HG03135 (cell line): ENCODE measurements around the gene EEA1.

ENCODE experiments used
- ATAC-seq: cut with Tn5 transposase; IDR thresholded peaks from one replicate; pipeline ENCODE4 v1.9.1; 2021; ENCODE audit warnings: mild to moderate bottlenecking, moderate library complexity; ENCODE audit not compliant: unreplicated experiment

The EEA1 gene

GRCh38 chr12:92890601-92891106 is 38.4 kb downstream of the EEA1 start:
- ATAC-seq, result no peak

GRCh38 chr12:92886131-92886530 is 43.0 kb downstream of the EEA1 start:
- no peak for ATAC-seq

DNA sequence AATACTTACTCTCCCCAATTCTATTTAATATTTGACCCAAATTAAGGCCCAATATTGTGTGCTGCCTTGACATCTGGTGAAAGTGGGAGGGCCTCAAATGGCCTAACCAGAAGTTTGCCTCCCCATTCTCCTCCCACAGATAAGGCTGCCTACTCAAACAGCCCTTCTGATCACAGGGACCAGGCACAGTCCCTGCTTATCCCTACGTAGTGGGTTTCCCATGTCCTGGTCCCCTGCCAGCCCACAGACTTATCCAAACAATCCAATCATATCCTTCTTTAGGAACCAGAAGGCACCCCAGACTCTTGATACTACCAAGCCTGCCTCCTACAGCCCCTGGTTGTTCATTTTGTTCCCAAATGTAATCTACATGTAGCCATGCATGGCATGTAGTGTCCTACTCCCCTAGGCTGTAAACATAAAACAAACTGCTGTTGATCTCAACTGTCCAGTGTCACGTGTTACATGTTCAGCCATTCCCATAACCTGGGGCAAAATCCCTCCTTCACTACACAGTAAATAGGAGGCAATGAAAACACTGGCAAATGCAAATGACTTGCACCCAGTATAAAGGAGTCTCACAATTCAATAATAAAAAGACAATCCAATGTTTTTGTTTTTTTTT is 49.3 kb downstream of the EEA1 start:
- ATAC-seq, result no peak

DNA sequence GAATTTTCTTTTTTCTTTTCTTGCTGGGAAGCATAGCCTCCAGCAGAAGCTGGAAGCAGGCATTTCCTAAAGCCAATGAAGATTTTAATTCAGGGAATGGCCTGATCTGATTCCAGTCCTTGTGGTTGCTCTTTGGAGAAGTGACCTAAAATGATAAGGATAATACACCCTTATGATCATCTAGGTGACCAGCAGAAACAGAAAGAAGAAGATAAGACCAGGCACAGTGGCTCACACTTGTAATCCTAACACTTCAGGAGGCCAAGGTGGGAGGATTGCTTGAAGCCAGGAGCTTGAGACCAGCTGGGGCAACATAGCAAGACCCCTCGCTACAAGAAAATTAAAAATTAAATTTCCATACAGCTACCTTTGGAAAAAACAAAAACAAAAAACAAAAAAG is 51.2 kb downstream of the EEA1 start:
- ATAC-seq, result no peak

DNA sequence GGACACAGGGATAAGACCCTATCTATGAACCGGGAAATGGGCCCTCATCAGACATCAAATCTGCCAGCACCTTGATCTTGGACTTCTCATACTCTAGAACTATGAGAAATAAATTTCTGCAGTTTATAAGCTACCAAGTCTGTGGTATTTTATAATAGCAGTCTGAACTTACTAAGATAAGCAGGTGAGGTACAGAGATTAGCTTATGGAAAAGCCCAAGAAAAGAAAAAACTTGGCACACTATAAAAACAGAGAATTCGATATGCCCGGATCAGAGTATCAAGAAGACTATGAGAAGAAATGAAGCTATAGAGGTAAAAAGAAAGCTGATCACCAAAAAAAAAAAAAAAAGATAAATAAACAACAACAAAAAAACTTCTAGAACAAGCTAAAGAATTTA is 52.6 kb downstream of the EEA1 start:
- ATAC-seq, result no peak

DNA sequence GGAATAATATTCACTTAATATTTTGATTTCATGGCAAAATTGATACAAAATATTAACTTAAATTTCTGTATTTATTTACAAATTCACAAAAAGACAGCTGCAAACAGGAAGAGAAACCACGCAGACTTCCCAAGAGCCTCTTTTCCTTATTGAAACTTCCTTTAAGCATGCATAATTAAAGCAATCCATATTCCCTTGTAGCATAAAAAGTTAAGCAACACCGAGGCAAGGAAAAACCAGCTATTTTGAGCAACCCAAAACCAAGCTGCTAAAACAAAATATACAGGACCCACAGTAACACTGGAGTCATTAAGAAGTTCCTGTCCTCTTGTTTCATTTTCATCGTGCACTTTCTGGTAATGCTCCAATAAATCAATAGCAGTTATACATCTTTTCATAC is 58.0 kb downstream of the EEA1 start:
- no peak for ATAC-seq

- ATAC-seq, result no peak
Observed at GRCh38 chr12:92866418-92866817, 62.7 kb downstream of the EEA1 start.

- no peak for ATAC-seq
Observed at GRCh38 chr12:92863251-92863650, 65.8 kb downstream of the EEA1 start.

DNA sequence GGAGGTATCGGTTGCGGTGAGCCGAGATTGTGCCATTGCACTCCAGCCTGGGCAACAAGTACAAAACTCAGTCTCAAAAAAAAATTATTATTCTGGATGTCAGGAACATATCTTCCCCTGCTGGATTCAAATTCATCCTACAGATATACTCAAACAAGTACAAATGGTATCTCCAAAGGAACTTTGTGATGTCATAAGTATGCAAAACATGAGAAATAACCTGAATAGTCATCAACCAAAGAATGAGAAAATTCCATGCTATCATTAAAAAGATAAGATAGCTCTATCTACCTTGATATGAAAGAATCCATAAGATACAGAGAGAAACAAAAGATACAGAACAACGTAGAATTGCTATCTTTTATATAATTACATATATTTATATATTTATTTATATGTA is 67.7 kb downstream of the EEA1 start:
- ATAC-seq, result no peak

GRCh38 chr12:92860521-92860920 is 68.6 kb downstream of the EEA1 start:
- ATAC-seq, result no peak

- ATAC-seq, result no peak
Observed at GRCh38 chr12:92859650-92860386, 69.3 kb downstream of the EEA1 start.

DNA sequence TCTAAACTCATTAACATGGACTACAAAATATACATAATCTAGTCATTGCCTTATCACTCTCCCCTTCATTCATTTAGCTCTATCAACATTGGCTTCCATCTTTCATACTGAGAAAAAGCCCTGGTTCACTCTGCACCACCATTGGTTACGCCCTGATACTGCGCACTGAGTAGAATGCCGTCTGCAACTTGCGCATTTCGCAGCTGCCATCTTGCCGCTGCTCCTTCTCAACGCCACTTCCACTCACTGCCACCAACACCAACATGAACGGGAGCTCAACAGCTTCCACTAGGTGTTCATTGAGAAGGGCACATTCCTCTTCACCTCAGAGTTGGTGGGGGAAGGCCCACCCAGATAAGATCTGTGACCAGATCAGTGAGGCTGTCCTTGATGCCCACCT is 71.3 kb downstream of the EEA1 start:
- ATAC-seq, result no peak

DNA sequence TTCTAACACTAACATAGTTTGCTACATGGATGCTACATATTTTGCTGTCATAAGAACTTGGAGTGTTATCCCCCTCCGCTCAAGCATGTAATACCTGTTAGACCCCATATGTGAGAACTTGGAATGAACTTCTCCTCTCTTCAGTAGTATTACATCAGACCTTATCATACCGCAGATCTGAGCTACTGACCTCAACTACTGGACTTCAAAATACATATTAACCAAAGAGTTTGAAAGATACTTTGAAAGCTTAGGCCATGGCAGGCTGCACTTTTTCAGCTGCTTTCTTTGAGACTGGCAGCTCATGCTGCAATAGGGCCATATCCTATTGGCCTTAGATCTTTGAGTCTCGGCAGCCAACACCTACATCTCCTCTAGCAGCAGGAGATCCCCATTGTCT is 74.8 kb downstream of the EEA1 start:
- no peak for ATAC-seq

- no peak for ATAC-seq
Observed at GRCh38 chr12:92848740-92849139, 80.4 kb downstream of the EEA1 start.

DNA sequence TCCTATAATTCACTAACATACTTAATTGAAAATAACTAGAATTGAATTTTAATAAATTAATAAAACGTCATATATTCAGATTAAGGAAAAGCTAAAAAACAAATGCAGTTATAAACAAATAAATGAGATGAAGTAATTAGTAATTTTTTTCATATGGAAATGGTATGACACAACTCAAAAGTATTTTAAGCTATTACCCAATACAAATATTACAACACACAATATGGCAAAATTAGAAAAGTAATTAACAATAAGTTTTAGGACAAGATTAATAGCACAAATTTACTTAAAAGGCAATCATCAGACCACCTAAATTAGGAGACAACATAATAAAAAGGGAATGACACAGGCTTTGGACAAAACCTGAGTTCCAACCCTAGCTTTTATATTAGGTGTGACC is 81.7 kb downstream of the EEA1 start:
- ATAC-seq, result no peak

DNA sequence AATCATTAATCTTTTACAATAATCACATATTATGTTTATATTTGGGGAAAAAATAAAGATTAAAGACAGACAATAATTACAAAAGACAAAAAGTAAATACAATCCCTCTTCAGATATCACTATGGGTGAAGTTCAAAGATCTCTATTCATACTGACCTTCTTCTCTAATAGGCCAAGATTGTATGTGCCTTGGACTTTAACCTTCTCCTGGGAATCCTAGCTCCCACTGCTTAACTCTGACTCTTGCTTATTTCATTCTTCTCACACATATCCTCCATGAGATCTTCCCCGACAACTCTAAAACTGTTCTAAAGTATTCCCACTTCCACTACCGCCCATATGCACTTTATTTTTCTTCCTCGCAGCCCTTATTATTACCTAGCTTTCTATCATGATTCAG is 83.8 kb downstream of the EEA1 start:
- no peak for ATAC-seq

DNA sequence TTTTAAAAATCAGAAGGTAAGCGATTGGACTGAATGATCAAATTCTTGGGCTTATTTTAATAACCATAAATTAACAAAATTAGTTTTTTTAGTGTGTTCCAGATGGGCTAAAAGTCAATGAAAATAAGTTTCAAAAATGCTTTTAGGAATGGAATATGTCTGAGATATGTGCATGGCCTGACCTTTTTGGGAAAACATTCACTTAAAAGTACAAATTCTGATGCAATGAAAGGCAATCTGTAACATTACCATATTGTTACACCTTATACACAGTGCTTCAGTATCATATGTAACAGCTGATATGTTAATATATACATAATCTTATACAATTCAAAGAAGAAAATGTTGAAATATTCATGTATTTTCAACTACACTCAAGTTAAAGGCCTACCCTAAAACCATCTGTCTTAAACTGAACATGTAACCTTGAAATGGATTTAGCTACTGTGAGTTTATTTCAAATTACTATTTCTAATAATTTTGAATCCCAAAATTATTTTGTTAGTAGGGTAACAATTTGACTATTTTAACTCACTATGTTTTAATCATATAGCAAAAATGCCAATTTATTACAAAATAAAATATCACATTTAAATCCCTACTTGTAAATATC is 84.8 kb downstream of the EEA1 start:
- no peak for ATAC-seq

DNA sequence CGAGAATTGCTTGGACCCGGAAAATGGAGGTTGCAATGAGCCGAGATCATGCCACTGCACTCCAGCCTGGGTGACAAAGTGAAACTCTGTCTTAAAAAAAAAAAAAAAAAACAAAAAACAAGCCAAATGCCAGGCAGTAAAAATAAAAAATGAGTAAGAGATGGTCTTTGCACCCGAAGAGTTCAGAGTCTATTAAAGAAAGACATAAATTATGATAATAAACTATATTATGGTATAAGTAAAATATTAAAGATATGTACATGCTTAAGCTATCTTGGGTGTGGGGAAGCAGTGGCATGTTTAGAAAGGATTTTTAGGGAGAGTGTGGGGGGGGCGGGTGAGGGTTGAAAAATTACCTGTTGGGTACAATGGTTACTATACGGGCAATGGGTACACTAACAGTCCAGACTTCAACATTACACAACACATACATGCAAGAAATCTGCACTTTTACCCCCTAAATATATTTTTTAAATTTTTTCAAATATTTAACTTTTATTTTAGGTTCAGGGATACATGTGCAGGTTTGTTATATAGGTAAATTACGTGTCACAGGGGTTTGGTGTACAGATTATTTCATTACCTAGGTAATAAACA is 99.3 kb downstream of the EEA1 start:
- no peak for ATAC-seq

DNA sequence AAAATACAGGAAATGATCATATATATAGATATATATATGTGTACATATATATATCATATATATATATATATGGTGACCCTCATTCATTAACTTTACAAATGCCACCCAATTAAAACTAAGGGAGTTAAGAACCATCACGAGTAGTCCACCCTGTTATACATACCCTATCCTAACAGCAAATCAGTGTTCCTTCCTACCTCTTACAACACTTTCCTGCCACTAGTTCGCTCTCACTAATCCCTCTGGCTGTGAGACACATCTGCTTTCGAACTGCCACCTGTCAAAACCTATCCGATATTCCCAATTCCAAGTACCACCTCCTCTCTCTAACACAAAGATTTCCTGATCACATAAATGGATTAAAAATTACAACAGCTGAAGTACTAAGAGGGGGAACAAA is 100.5 kb downstream of the EEA1 start:
- ATAC-seq, result no peak

GRCh38 chr12:92827836-92828431 is 101.2 kb downstream of the EEA1 start:
- ATAC-seq, result no peak

GRCh38 chr12:92821142-92821541 is 108.0 kb downstream of the EEA1 start:
- no peak for ATAC-seq
